COR-L47 (cell line): Measurements from ENCODE around the gene PTTG1IP.

Experiments
- DNase-seq: peaks from one replicate; lab custom pipeline; 2025; lab: John Stamatoyannopoulos, UW

PTTG1IP gene

GRCh38 chr21:44820851-44821250, 52.6 kb downstream of the PTTG1IP start:
- no peak for DNase-seq

- no peak for DNase-seq
Observed at GRCh38 chr21:44819283-44820243, 53.9 kb downstream of the PTTG1IP start.

- no peak for DNase-seq
Observed at GRCh38 chr21:44818640-44819011, 54.9 kb downstream of the PTTG1IP start.

- DNase-seq, result peak; percentile 74
Observed at GRCh38 chr21:44817914-44818639, 55.4 kb downstream of the PTTG1IP start, which contains the start of gene SUMO3. Gene SUMO3 (minus strand): TSS chr21:44818062. CDS start chr21:44817968, 94 bp downstream.

GRCh38 chr21:44817506-44817880, 56.0 kb downstream of the PTTG1IP start:
- peak; percentile 80 for DNase-seq

GRCh38 chr21:44816761-44817505, 56.6 kb downstream of the PTTG1IP start:
- DNase-seq, result no peak

GRCh38 chr21:44815852-44816628, 57.5 kb downstream of the PTTG1IP start:
- DNase-seq, result no peak

- no peak for DNase-seq
Observed at GRCh38 chr21:44815225-44815624, 58.3 kb downstream of the PTTG1IP start.

GRCh38 chr21:44814498-44815023, 58.9 kb downstream of the PTTG1IP start:
- no peak for DNase-seq

- no peak for DNase-seq
Observed at GRCh38 chr21:44813727-44814126, 59.8 kb downstream of the PTTG1IP start.

- no peak for DNase-seq
Observed at GRCh38 chr21:44813149-44813548, 60.3 kb downstream of the PTTG1IP start.

GRCh38 chr21:44812640-44813039, 60.9 kb downstream of the PTTG1IP start:
- DNase-seq, result no peak

GRCh38 chr21:44810779-44811178, 62.7 kb downstream of the PTTG1IP start:
- DNase-seq, result no peak

GRCh38 chr21:44805859-44806258, 67.6 kb downstream of the PTTG1IP start:
- no peak for DNase-seq

GRCh38 chr21:44805226-44805625, 68.3 kb downstream of the PTTG1IP start:
- DNase-seq, result no peak

GRCh38 chr21:44804762-44805161, 68.7 kb downstream of the PTTG1IP start:
- DNase-seq, result no peak

- DNase-seq, result no peak
Observed at GRCh38 chr21:44803651-44804050, 69.8 kb downstream of the PTTG1IP start.

- peak; percentile 37 for DNase-seq
Observed at GRCh38 chr21:44802396-44803153, 70.9 kb downstream of the PTTG1IP start.

- DNase-seq, result peak; percentile 72
Observed at GRCh38 chr21:44801468-44802395, 71.8 kb downstream of the PTTG1IP start, which contains the start of gene UBE2G2. Gene UBE2G2 (minus strand): TSS chr21:44801820. CDS start chr21:44801748, 72 bp downstream.
